Thyroid gland (tissue), 4 donors: ENCODE data around the gene ACOT4. TPM values are rescaled to one million over a fixed set of nuclear protein-coding genes. Genes with fewer than 3 reads are reported as not detected.

ENCODE experiments used
- DNase-seq, 2 donors: peaks; one replicate each; pipeline ENCODE4 v3.0.0-alpha.2; 2019
- H3K27ac ChIP-seq, 3 donors: fragments of 200-600 bp; sonication (generic); 1 replicate in 2 of 3; 2 replicates in 1 of 3; pipeline ENCODE4 v1.5.1; 2016 to 2019; ENCODE audit warnings: mild to moderate bottlenecking in 1 of 3, moderate library complexity in 1 of 3
- H3K27me3 ChIP-seq: fragments of 200-600 bp; sonication (generic); one replicate; pipeline ENCODE4 v1.5.1; 2019
- H3K36me3 ChIP-seq, 2 donors: fragments of 200-600 bp; sonication (generic); one replicate each; pipeline ENCODE4 v1.5.1; 2016 to 2019
- H3K4me1 ChIP-seq, 2 donors: fragments of 200-600 bp; sonication (generic); one replicate each; pipeline ENCODE4 v1.5.1; 2017 to 2019
- H3K4me3 ChIP-seq, 3 donors: fragments of 200-600 bp; sonication (generic); replicated peaks in 1 of 3; 1 replicate in 2 of 3; 2 replicates in 1 of 3; pipeline ENCODE4 v1.5.1; 2016; ENCODE audit warnings: mild to moderate bottlenecking in 1 of 3
- H3K9me3 ChIP-seq: fragments of 200-600 bp; sonication (generic); one replicate; pipeline ENCODE4 v1.5.1; 2017
- CTCF ChIP-seq, 6 experiments: fragments of 200-600 bp in 3 of 6; fragments of 450-650 bp in 3 of 6; sonication (generic) in 3 of 6; IDR thresholded peaks; one replicate each; pipeline ENCODE4 v1.5.1; 2016 to 2019; ENCODE audit warnings: antibody characterized with exemption in 6 of 6, mild to moderate bottlenecking in 2 of 6, inconsistent platforms in 1 of 6, moderate library complexity in 1 of 6
- POLR2A ChIP-seq, 2 donors: fragments of 450-650 bp; IDR thresholded peaks; one replicate each; pipeline ENCODE4 v1.6.1; 2017; ENCODE audit warnings: antibody characterized with exemption in 2 of 2, mild to moderate bottlenecking in 2 of 2, moderate library complexity in 1 of 2
- WGBS, 2 donors: methylation state at CpG; one replicate each; pipeline ENCODE4 v1.1.5; 2017; 5-methylcytosine and 5-hydroxymethylcytosine counted together
- intact Hi-C: fragments of 100-400 bp; cut with DNase I; formaldehyde crosslinking; loops from one replicate; pipeline ENCODE4 v1.15.1; 2023
- total RNA-seq, 4 donors: library from RNA; depleted of rRNA; stranded (reverse); fragments of >200 nt; gene quantifications; one replicate each; pipeline ENCODE4 v1.2.3, GENCODE V29; 2016

Gene ACOT4
- total RNA-seq, 4 donors from 2014 or later, result 1.1 to 2.9 (median 1.4) TPM

- no peak for DNase-seq
- Histone ChIP-seq H3K36me3 (no peaks in the 10 kb centered on the region), H3K4me1 (peaks cover 0 to 3% of the 10 kb centered on the region in 2 donors), H3K27me3 (no peaks in the 10 kb centered on the region), H3K27ac (no peak overlapping the region), H3K4me3 (no peak overlapping the region), H3K9me3 (no peaks in the 10 kb centered on the region)
- 89 to 95% methylated on average over 3 of the region's 3 CpGs for WGBS, 2 donors
- TF ChIP-seq CTCF (IDR thresholded peaks at IDR 0.05) (no peak), POLR2A (IDR thresholded peaks at IDR 0.05) (no peak)
- intact Hi-C loops, result no loop called here
These were observed 21.8 kb downstream of the ACOT4 start for GRCh38 chr14:73613419-73613963.

- H3K27me3 ChIP-seq, result no peaks in the 10 kb centered on the region
- no peak overlapping the region for H3K27ac ChIP-seq
- no peak for DNase-seq
- no peak for TF ChIP-seq CTCF (IDR thresholded peaks at IDR 0.05)
- no peak for TF ChIP-seq POLR2A (IDR thresholded peaks at IDR 0.05)
- H3K4me3 ChIP-seq, result no peak overlapping the region
- no peaks in the 10 kb centered on the region for H3K9me3 ChIP-seq
- intact Hi-C loops, result no loop called here
- H3K36me3 ChIP-seq, result no peaks in the 10 kb centered on the region
- 80 to 88% methylated on average over 4 of the region's 4 CpGs for WGBS, 2 donors
- H3K4me1 ChIP-seq, result peaks cover 0 to 3% of the 10 kb centered on the region in 2 donors
These were observed 25.2 kb downstream of the ACOT4 start for GRCh38 chr14:73616831-73617230.

- Histone ChIP-seq H3K4me3 (no peak overlapping the region), H3K27ac (no peak overlapping the region), H3K36me3 (no peaks in the 10 kb centered on the region), H3K4me1 (no peaks in the 10 kb centered on the region), H3K27me3 (no peaks in the 10 kb centered on the region), H3K9me3 (no peaks in the 10 kb centered on the region)
- intact Hi-C loops, result no loop called here
- TF ChIP-seq POLR2A (IDR thresholded peaks at IDR 0.05) (no peak), CTCF (IDR thresholded peaks at IDR 0.05) (no peak)
- no peak for DNase-seq
- 33% methylated on average over 1 of the region's 1 CpG for WGBS, 2 donors
These were observed 27.9 kb downstream of the ACOT4 start for GRCh38 chr14:73619524-73619923.

GRCh38 chr14:73620268-73620667 lies 28.6 kb downstream of the ACOT4 start:
- H3K4me3 ChIP-seq, result no peak overlapping the region
- intact Hi-C loops, result no loop called here
- TF ChIP-seq CTCF (IDR thresholded peaks at IDR 0.05) (no peak), POLR2A (IDR thresholded peaks at IDR 0.05) (no peak)
- no peak for DNase-seq
- no peaks in the 10 kb centered on the region for H3K36me3 ChIP-seq
- WGBS, 2 donors, result 91 to 94% methylated on average over 10 of the region's 10 CpGs
- no peaks in the 10 kb centered on the region for H3K9me3 ChIP-seq
- no peaks in the 10 kb centered on the region for H3K4me1 ChIP-seq
- no peak overlapping the region for H3K27ac ChIP-seq
- no peaks in the 10 kb centered on the region for H3K27me3 ChIP-seq

GRCh38 chr14:73623504-73624054 lies 31.9 kb downstream of the ACOT4 start:
- TF ChIP-seq CTCF (IDR thresholded peaks at IDR 0.05) (no peak), POLR2A (IDR thresholded peaks at IDR 0.05) (no peak)
- intact Hi-C loops, result no loop called here

More at GRCh38 chr14:73623504-73624054, 31.9 kb downstream of the ACOT4 start:
- Histone ChIP-seq H3K27me3 (no peaks in the 10 kb centered on the region), H3K4me1 (no peaks in the 10 kb centered on the region), H3K4me3 (no peak overlapping the region), H3K27ac (no peak overlapping the region), H3K9me3 (no peaks in the 10 kb centered on the region), H3K36me3 (no peaks in the 10 kb centered on the region)
- 97 to 99% methylated on average over 4 of the region's 4 CpGs for WGBS, 2 donors
- DNase-seq, result no peak
